Superior temporal gyrus (tissue), 1 donor: ENCODE data around the gene CYP2R1.
A peak's percentile ranks its signal among the peaks of the same experiment; 100 is the strongest.

Experiments used
- DNase-seq: peaks from one replicate; pipeline ENCODE4 v3.0.0-alpha.2; 2016; ENCODE audit errors: extremely low spot score

The CYP2R1 gene, protein sequence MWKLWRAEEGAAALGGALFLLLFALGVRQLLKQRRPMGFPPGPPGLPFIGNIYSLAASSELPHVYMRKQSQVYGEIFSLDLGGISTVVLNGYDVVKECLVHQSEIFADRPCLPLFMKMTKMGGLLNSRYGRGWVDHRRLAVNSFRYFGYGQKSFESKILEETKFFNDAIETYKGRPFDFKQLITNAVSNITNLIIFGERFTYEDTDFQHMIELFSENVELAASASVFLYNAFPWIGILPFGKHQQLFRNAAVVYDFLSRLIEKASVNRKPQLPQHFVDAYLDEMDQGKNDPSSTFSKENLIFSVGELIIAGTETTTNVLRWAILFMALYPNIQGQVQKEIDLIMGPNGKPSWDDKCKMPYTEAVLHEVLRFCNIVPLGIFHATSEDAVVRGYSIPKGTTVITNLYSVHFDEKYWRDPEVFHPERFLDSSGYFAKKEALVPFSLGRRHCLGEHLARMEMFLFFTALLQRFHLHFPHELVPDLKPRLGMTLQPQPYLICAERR

DNA sequence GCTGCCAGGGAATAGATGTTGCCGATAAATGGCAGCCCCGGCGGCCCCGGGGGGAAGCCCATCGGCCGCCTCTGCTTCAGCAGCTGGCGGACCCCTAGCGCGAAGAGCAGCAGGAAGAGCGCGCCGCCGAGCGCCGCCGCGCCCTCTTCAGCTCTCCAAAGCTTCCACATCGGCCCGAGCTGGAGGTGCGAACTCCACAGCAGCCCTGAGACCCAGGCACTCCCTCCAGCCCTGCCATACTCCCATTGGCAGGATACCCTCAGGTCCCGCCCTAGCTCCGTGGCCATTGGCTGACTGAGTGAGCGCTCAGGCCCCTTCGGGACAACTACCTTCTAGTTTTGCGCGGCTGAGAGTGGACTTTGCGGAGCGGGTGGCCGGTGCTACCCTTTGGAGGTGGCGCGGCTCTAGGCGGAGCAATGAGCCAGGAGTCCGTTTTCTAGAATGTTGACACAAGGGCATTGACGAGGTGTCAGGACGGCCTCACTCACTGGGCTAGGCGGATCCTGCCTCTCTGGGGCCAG, at the start of gene CYP2R1:
CYP2R1 (minus strand) TSS at position 196 of the 521 bp plus-strand sequence; CDS start at position 170, 26 bp downstream.
- DNase-seq, result peak; percentile 94

DNA sequence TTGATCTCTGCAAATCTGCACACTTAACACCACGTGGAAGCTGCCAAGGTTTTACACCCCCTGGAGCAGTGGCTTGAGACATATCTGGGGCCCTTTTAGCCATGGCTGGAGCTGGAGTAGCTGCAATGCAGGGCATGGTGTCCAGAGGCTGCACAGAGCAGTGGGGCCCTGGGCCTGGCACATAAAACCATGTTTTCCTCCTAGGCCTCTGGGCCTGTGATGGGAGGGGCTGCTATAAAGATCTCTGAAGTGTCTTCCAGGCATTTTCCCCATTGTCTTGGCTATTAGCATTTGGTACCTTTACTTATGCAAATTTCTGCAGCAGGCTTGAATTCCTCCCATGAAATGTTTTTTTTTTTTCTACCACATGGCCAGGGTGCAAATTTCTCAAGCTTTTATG, 46.9 kb upstream of the CYP2R1 start:
- no peak for DNase-seq

DNA sequence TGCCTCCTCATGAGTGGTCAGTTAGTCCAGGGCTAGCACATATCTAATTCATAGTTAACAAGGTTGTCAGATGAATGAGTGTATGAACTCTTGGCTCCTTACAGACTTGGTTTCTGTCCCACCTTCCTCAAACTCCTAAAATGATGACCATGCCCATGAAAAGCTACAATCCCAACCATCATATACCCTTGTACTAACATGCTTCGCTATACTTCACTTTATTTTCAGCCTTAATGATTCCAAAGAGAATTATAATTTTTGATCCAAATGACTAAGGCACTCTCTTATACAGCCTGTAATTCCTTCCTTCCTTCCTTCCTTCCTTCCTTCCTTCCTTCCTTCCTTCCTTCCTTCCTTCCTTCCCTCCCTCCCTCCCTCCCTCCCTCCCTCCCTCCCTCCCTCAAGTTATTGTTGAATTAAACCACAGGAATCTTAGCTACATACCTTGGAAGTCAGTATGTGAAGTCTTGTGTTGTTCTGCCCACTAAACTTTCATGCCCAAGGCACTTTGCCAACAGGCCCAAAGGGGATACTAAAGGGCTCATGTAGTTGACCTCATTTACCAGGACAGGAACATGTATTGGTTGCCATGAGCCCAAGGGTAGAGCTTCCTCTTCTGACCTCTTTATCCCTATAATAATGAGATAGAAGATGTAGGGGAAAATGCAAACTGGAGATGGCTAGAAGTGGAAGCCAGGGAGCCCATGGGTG, 42.8 kb upstream of the CYP2R1 start:
- DNase-seq, result no peak

DNA sequence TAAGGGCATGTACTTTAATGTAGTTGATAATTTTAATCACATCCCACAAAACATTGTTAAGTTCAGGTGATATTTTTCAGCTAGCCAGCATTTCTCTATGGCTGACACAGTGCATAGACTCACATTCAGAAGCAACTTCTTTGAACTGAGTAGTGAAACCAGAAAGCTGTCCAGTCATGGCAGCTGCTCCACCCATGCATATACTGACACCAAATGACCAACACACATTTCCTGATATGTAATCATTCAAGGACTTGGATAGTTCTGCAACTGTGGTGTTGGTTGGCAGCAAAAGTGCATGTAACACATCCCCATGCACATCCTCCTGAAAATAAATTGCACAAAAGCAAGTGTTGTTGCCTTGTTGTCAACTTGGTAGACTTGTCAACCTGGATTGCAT, 40.4 kb upstream of the CYP2R1 start:
- DNase-seq, result no peak

DNA sequence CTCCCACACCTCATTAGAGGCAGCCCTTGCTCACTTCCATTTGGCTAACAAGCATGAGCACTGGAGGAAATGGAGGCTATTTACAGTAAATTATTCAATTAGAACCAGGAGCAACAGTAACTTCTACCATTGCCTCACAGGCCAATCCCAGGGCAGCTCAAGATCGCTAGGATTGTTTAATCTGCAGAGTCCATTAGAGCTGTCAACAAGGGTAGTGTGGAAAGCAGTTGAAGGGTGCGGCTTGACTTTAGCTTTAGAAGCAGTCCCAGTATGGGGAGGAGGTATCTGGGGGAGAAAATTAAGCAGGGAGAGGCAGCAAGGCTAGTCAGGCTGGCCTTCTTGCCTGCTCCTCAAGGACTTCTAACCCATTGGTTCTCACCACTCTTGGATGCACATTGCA, 38.3 kb upstream of the CYP2R1 start:
- no peak for DNase-seq

DNA sequence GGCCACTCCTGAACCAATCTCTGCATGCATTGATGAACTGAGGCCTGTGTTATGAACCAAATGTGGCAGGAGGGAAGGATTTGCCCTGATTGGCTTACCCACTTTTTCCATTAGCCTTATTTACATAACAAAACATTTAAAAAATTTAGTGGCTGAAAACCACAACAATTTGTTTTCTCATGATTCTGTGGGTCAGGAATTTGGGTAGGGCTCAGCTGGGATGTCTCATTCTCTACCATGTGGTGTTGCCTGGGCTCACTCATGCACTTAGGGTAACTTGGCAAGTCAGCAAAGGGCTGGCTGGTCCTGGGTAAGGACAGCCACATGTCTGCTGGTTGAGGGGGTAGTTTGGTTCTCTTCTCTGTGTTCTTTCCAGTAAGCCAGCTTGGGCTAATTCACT, 35.1 kb upstream of the CYP2R1 start:
- DNase-seq, result no peak

DNA sequence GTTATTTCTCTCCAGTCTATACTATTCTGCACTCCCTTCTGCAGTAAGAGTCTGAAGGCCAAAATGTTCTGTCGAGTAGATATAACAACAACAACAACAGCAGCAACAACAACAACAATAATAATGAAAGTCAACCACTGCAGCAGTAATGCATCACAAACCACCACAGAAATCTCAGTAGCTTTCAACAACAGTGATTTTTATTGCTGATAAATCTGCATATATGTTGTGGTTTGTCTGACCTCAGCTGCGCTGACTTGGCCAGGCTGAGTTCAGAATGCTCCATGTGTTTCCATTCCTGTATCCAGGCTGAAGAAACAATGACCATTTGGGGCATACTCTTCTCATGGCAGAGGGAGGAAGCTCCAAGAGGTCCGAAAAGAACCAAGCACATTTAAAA, 32.3 kb upstream of the CYP2R1 start:
- no peak for DNase-seq

DNA sequence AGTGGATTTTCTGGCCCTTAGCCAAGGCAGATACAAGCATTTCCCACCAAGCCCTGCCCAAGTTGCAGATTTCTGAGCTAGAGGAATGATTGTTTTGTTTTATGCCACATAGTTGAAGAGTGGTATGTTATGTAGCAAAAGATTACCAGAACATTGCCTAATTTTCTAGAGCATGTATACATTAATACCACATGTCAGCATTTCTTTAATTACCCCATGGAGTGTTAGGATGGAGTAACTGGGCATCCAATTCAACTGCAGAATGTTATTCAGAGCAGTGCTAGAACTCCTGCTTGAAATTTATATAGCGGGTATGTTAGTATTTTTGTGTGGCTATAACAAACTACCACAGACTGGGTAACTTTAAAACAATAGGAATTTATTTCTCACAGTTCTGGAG, 24.4 kb upstream of the CYP2R1 start:
- DNase-seq, result no peak

DNA sequence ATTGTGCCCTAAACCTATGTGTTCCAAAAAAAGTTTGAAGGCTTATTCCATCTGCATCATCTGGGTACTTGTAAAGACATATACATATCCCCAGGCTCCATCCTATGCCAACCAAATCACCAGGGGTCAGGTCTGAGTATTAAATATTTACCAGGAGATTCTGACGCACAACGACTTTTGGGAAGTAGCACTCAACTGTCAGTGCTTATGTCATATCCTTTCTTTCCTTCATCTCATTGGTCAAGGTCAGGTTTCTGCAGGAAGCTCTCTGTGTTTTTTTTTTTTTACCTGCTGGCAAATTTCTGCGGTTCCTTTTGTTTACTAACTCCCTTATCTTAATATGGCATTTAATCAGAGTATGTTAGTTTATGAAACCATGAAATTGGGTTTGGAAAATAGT, 22.5 kb upstream of the CYP2R1 start:
- DNase-seq, result no peak

DNA sequence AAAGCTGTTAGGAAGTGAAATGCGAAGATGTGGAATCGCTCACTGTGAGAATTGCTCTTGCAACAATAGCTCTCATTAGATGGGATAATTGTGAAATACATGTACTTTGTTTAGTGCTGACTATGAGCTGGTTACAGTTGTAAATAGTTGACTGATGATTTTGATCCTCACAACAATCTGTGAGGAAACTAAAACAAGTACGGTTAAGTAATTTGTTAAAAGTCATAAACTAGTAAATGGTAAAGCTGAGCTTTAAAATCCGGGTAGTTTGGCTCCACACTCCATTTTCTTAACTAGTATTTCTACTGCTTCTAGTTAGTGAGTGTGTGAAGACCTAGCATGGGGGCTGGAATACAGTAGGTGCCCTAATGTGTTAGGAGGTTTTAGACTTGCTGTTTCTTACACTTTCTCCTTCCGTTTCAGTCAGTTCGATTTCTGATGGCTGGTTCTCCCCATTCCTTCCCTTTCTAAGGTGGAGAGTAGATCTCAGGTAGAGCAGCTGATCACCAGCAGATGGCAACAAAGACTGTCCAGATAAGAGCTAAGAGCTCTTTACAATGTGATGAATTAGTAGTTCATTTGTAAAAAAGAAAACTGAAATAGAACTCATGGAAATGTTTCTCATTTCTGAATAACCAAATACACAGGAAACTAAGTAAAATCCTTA, 16.3 kb upstream of the CYP2R1 start:
- peak; percentile 78 for DNase-seq

DNA sequence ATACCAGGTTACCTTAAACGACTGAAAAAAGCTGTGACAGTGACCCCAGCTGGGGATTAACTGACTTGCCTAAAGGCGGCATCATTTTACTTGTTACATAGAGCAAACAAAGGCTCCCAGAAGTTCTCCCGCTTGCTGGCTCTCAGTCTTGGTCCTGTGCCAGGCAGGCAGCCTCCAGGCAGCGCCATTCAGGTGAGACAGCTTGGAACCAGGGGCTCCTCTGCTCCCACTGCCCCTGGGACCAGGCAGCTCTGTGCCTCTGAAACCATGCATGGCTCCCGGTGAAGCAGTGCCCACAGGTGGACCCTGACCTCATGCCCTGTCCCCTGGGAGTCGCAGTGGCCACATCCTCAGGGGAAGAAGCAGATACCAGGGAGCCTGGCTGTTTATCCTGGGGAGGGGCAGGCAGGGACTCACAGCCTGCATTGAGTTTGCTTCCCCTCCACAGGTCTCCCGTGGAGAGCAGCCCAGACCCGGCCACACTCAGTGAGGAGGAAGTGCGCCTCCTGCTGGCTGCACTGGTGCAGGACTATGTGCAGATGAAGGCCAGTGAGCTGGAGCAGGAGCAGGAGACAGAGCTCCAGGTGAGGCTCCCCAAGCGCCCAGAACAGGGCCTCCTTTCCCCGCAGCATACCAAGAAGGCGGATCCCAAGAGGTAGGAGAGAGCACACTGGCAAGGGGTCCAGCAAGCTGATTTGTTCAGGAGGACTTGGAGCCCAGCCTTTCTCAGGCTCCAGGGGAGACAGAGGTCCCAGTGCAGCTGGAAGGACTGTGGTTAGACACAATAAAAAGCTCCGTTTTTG, 15.6 kb upstream of the CYP2R1 start:
- DNase-seq, result peak; percentile 82

DNA sequence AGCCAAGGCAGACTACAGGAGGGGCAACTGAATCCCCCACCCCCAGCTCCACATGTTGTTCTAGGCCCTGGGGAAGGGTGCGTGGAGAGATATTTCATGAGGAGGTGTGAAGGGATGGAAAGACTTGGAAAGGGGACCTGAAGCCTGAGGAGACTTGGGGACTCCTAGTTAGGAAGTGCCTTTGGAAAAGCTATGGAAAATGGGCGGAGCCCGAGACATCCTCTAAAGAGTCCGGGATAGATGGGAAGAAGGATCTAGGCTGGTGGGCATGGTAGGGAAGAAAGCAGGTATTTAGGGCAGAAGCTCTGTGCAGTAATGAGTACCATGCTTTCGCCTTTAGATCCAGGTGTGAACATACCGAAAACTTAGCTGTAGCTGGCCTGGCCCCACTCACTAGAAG, 15.0 kb upstream of the CYP2R1 start:
- no peak for DNase-seq

DNA sequence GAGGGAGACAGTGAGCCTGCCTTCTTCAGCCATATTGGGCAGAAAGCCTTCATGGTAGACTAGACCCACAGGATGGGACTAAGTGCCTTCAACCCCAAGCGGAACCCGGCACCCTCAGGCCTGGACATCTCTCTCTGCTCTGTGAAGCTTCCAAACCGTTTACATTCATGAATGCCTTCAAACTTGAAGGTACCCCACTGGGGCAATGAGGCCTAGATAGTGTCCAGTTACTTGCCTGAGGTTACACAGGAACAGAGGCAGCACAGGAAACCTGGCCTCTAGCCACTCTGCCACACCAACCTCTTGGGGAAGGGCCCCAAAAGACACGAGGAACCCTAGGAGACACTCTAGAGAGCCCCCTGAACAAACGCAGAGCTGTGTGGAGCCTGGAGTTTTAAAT, 14.5 kb upstream of the CYP2R1 start:
- no peak for DNase-seq

DNA sequence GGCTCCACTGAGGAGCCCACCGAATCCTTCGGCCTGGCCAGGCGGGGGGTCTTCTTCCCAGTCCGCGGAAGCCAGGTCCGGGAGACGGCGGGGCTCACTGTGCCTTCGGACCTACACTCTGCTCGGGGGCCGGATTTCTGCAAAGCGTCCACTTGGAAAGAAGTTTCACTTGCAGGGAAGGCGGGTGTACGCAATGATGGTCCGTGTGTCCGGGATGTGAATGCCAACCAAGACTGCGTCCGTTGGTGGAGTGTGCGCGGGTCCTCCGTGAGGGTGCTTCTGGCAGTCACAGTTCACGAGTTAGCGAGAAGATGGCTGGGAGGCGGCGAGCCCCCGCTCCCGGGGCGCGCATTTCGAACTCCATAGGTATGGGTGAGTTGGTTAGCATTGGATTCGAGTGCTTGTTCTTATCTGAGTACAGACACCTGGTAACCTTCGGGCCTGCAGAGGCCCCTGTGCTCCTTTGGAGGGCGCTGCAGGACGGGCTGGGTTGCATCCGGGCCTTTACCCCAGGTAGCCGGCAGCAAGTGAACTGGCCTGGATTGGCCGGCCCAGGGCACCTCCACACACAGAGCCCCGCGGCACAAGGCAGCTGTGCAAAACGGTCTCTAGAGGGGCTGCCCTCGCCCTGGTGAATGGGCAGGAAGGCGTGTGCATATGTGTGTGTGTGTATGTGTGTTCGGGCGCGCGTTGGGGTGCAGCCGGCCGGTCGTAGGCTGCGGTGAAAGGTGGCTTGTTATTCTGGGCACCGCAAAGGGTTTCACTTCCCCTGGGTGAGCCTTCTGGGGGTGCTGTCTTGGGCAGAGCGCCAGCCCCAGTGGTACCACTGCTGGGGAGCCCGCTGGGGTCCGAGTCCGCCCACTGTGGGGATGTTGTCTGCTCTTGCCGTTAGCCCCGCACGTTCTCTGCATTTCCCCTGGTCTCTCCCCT, 13.3 kb upstream of the CYP2R1 start:
- DNase-seq, result no peak

DNA sequence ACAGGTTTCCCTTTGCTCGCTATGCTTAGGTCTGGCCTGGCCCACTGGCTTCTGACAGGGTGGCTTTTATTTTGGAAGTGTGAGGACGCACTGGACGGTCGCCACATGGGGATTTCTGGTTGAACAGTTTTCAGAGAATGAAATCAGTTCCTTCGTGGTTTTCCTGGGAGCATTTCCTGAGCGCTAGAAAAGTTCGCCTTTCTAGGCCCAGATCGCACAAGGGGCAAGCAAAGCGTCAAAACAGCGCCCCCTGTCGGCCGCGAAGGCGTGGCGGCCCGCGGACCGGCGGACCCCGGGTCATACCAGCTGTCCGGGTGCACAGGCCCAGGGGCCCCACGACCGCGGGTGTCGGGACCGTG, 12.7 kb upstream of the CYP2R1 start:
- DNase-seq, result peak; percentile 70

DNA sequence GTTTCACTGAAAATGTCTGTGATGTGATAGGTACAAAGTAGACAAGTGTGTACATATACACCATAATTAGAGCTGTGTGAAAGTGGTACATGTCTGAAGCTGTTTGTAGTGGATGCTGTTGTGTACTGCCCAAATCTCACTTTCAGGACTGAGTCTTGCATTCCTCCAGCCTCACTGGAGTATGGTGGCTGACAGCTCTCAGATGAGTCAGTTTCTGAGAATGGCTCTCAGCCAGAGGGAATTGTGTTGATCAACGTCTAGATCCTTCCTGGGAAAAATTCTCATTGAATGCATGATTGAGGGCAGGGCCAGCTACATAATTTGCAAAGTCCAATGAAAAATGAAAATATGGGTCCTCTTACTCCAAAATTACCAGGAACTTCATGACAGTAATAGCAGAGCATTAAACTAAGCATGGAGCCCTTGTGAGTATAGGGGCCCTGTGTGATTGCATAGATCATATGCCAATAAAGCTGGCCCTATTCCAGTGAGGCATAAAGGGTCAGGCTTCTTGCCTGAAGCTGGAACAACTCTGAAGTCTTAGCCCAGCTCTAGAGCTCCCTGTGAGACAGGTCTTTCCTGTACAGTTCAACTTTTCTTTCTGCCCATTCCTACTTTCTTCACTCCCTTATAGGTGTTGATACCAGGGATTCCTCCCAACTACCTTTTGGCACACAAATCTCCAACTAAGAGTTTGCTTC, 10.8 kb upstream of the CYP2R1 start:
- DNase-seq, result no peak

DNA sequence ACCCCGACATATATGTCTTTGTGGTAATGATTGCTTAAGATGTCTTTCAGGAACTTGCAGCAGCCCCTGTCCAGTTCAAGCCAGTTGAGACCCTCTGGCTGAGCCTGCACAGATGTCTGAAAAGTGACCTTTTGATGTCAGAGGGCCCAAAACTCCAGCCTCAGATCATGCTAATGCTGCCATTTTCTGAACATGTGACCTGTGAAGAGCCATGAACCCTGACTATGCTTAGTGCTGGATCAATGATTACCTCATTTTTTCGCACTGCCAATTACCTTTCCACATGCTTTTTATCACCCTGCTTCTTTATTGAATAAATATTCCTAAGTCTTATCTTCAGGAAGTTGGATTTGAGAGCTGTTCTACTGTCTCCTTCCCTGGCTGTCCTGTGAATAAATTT, 6.9 kb upstream of the CYP2R1 start:
- no peak for DNase-seq

DNA sequence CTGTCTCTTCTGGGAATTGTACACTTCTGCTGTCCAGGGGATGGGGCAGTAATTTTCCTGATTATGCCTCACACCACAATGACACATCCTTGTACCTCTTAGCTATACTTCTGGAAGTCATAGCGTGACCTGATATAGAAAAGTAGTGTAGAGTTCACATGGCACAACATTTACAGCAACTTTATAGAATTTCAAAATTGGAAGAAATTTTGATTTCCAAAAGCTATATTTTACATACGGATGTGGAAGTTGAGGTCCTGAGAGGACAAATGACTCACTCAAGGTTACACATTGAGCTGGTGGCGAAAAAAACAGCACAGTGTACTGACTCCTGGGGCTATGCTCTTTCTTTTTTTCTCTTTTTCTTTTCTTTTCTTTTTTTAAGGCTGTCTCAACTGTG, 6.3 kb upstream of the CYP2R1 start:
- no peak for DNase-seq

DNA sequence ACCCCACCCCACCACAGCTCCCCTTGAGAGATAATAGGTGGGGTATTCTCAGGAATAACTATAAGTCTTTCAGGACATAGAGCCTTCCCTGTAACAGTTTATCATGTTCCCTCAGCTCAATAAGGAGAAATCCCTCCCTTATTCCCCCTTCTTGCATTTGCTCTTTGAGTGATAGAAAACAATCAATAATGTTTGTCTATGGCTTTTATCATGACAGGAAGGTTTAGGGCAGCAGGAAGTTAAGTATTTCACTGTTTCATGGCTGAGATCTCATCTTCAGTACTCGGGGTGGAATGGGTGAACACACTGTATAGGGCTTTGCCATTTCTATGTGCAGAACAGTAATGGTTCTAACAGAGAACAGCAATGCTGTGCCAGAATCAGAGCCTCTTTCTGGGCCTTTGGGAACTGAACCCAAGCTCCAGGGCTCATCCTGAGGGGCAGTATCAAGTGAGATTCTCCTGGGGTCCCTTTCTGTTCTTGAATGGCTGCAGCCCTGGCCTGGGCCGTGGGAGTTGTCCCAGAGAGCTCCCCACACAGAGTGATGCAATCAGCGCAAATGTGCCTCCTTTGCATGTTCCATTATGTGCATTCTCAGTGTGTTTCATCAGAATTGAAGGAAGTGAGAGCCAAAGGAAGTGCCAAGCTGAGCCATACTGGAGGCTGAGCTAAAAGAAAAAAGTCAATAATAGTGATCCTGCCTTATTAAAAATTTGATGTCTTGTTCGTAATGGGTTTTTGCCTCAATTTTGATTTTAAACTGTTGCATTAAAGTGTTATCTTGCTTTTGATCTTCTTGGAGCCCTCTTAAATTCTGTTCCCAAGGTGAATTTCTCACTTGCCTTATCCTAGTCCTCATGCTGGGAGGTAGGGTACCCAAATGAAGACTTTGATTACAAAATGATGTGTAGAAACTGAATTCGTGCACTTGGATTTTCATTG, 2.9 kb upstream of the CYP2R1 start:
- DNase-seq, result peak; percentile 22
